NOMO-1 treated with dmso at 0.1 percent for 144 hours (cell line): ENCODE measurements around the gene RAD51C.
"Not testable (repeated sequence)": the region's sequence is repeated elsewhere in the genome, so short reads cannot be mapped to it uniquely, and the experiment has no call there.

ENCODE experiments used
- DNase-seq: peaks from one replicate; lab custom pipeline; 2025; ENCODE audit not compliant: unreplicated experiment; lab: John Stamatoyannopoulos, UW

RAD51C gene

DNA sequence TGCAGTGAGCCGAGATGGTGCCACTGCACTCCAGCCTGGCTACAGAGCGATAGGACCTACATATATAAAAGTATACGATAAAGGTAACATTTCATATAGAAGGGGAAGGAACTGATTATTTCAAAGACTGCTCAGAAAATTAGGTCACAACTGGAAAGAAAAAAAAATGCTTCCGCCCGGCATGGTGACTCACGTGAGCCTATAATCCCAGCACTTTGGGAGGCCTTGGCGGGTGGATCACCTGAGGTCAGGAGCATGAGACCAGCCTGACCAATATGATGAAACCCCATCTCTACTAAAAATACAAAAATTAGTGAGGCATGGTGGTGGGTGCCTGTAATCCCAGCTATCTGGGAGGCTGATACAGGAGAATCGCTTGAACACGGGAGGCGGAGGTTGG, 8.4 kb upstream of the RAD51C start:
- DNase-seq, result no peak

DNA sequence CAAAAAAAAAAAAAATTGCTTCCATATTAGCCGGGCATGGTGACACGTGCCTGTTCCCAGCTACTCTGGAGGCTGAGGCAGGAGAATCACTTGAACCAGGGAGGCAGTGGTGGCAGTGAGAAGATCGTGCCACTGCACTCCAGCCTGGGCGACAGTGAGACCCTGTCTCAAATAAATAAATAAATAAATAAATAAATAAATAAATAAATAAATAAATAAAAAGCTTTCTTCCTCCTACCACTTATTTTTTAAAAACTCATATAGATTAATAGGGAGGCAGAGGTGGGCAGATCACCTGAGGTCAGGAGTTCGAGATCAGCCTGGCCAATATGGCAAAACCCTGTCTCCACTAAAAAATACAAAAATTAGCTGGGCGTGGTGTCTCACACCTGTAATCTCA, 7.9 kb upstream of the RAD51C start:
- not testable (repeated sequence) for DNase-seq

GRCh38 chr17:58686980-58687379, 5.4 kb upstream of the RAD51C start:
- DNase-seq, result no peak

GRCh38 chr17:58688521-58688920, 3.9 kb upstream of the RAD51C start:
- no peak for DNase-seq

GRCh38 chr17:58690033-58690432, 2.4 kb upstream of the RAD51C start:
- DNase-seq, result not testable (repeated sequence)

- no peak for DNase-seq
These were observed 632 bp upstream of the RAD51C start, which contains the start of gene TEX14 for GRCh38 chr17:58691701-58692238. TSS of gene TEX14 (minus strand) at chr17:58692045. CDS start at chr17:58652001, 40,044 bp downstream.

DNA sequence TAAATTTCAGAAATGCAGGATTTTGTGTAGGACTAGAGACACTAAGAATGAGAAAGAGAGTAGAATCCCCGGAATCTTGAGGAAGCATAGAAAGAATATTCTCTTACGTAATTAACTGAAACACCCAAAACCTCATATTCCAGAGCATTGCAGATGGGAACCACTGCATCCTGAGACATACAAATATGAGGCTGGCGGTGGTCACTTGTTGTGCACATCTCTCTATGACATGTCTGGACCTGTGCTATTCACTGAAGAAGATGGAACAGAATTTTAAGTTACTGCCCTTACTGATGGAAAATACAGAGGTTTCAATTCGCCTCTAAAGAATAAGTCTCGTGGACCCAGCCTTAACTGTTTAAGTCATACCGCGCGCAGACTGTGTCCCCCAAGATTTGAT, 806 bp downstream of the RAD51C start:
- DNase-seq, result no peak

GRCh38 chr17:58693751-58694150, 1.3 kb downstream of the RAD51C start:
- DNase-seq, result no peak

GRCh38 chr17:58694302-58694701, 1.9 kb downstream of the RAD51C start:
- DNase-seq, result no peak

DNA sequence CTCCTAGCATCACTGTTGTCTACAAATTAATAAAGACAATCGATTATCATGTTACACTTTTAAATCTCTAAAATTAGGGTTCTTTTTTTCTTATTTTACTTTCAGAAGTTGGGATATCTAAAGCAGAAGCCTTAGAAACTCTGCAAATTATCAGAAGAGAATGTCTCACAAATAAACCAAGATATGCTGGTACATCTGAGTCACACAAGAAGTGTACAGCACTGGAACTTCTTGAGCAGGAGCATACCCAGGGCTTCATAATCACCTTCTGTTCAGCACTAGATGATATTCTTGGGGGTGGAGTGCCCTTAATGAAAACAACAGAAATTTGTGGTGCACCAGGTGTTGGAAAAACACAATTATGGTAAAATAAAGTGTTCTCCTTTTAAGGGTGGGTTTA, 2.4 kb downstream of the RAD51C start:
- no peak for DNase-seq

DNA sequence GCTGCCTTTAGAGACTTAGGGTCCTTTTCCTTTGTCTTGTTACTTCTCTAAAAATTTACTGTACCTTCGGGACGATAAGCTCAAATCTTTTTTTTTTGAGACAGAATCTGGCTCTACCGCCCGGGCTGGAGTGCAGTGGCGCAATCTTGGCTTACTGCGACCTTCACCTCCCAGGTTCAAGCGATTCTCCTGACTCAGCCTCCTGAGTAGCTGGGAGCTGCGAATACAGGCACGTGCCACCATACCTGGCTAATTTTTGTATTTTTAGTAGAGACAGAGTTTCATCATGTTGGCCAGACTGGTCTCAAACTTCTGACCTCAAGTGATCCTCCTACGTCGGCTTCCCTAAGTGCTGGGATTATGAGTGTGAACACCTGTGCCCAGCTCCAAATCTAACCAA, 7.4 kb downstream of the RAD51C start:
- no peak for DNase-seq

GRCh38 chr17:58702045-58702476, 9.7 kb downstream of the RAD51C start:
- no peak for DNase-seq

- DNase-seq, result no peak
These were observed 10.3 kb downstream of the RAD51C start for GRCh38 chr17:58702708-58703107.

- DNase-seq, result no peak
These were observed 10.9 kb downstream of the RAD51C start for GRCh38 chr17:58703137-58703915.

GRCh38 chr17:58703916-58704286, 11.5 kb downstream of the RAD51C start:
- DNase-seq, result no peak

- no peak for DNase-seq
These were observed 14.1 kb downstream of the RAD51C start for GRCh38 chr17:58706351-58707140.

DNA sequence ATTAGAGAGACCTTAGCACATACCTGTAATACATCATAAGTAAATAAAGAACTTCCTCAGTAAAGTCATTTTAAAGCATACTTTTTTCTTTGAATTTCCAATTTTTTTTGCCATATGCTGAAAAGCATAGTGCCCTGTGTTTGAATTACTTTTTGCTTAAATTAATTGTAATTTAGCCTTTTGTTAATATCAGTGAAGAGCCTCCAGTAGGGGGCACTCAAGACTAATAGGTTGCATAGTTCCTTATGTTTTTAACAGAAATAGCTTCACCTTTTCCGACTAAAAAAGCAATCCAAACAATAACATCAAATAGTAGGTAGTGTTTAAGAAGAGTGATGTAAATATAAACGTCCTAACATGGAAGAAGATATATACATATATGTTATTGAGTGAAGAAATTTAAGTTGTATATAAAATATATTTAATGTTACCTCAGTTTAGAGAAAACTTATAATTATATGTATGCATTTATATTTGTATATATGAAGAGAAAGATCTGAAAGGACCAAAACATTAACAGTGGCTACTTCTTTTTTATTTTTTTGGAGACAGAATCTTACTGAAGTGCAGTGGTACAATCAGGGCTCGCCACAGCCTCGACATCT, 18.6 kb downstream of the RAD51C start:
- no peak for DNase-seq

DNA sequence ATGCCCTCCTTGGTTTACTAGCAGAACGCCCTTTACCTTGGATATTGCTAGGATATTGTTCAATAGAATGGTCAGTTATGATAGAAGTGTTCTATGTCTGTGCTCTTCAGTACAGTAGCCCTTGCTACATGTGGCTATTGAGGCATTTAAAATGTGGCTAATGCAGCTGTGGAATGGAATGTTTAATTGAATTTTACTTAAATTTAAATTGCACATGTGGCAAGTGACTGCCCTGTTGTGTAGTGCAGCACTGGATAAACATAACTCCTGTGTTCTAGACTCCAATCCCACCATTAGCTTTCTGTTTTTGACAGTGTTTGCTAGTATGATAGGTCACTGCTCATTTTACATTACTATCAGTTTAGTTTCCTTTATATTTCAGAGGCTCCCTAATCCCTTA, 29.9 kb downstream of the RAD51C start:
- no peak for DNase-seq

DNA sequence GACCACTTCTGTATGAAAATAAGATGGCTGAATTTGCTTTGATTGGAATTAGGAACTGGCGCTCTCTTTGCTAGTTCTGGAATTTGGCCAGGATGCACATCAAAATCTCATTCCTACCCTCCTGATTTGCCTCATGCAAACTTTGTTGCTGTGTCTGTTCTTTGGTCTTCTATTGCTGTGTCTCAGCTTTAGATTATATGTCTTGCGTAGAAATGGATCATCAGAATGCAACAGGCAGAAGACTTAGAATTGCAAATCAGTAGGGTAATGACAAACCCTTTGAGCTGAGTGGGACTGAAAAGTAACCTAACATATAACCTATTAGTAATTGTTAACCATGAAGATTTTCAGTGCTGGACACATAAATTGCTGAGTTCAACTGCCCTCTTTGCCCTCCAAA, 30.3 kb downstream of the RAD51C start:
- no peak for DNase-seq

DNA sequence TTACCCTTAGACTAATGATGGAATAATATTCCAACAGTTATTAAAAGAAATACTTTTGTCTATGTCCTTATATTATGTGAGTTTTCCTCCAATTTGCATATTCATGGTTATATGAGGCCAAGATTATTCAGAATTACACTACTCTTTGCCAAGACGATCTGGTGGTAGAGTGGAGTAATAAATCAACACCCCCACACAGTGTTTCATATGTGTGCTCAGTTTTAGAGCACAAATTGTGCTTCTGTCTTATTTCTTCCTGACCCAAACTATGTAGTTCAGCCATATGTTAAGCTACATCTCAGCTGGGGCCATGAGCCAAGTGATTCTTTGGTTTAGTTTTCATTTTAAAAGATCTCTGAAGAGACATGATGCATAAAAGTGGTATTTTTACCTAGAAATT, 36.4 kb downstream of the RAD51C start:
- DNase-seq, result no peak

DNA sequence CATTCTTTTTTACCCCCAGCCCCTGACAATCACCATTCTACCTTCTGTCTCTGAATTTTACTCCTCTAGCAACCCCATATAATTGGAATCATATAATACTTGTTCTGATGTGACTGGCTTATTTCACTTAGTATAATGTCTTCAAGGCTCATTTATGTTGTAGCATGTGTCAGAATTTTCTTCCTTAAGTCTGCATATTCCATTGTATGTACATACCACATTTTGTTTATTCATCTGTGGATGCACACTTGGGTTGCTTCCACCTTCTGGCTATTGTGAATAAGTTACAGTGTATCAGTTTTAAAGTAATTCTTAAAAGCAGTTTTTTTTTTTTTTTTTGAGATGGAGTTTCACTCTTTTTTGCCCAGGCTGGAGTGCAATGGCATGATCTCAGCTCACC, 38.5 kb downstream of the RAD51C start:
- DNase-seq, result no peak

GRCh38 chr17:58734040-58734439, 41.6 kb downstream of the RAD51C start:
- DNase-seq, result no peak
